Heart left ventricle (tissue), 13 donors: ENCODE measurements around the gene PDGFD.

Experiments
- POLR2A ChIP-seq, 2 donors: fragments of 450-650 bp; IDR thresholded peaks; one replicate each; pipeline ENCODE4 v1.6.1; 2017; ENCODE audit warnings: antibody characterized with exemption in 2 of 2, mild to moderate bottlenecking in 2 of 2, moderate library complexity in 2 of 2
- TF ChIP-seq, protein P1 (sequence below), 12 donors: fragments of 200-600 bp; sonication (generic) in 4 of 12; IDR thresholded peaks; one replicate each; pipeline versions ENCODE4 v1.5.0 to v1.8.0; 2018 to 2022; ENCODE audit warnings: antibody characterized with exemption in 12 of 12, mild to moderate bottlenecking in 5 of 12
- donor health status: ischemic (EF 13 %, LVEDD 7.1; RV severe dilation, severe dysfunction).
- donor health status: DM: no; HTN: yes; CAD: no.
- donor health status: DM: no; HTN: no; CAD: no.
- donor health status: ischemic (EF 25% LVEDD 6.9; RV normal size, moderate dysfunction).
- donor health status: ischemic (EF 25% LVEDD 5.7; RV mildly dilated, moderate dysfunction).
- donor health status: ischemic (EF 35%, LVEDD 5.7; RV mildly dilated, moderate dysfunction).
- donor health status: nonischemic (EF 11% LVEDD 7.7; RV severe dilation, severe dysfunction).
- donor health status: DM: yes; HTN: yes; CAD: no.
- donor health status: PGD.
- donor health status: ischemic (EF 29% LVEDD 5.4; RV normal size, mild dysfunction).
- donor health status: nonischemic (EF 23%, LVEDD 6.1; RV moderate dilation, normal function).

DNA sequence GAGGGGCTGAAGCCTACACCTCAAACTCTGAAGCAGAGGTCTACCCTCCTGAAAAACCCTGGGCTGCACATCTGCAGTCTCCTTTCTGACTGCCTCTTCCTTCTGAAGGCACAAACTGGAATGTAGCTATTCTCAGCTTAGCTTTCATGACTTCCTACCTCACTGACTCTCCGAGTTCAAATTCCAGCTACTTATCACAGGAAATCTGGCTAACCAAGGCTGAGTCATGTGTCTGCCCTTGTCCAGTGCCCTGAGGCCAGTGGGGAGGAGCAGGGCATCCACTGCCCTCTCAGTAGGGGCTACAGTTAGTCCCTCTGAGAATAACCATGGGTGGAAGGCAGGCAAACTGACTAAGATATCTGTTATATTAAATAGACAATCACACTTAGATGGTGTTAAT lies 29.2 kb downstream of the PDGFD start:
- TF ChIP-seq, protein P1, sequence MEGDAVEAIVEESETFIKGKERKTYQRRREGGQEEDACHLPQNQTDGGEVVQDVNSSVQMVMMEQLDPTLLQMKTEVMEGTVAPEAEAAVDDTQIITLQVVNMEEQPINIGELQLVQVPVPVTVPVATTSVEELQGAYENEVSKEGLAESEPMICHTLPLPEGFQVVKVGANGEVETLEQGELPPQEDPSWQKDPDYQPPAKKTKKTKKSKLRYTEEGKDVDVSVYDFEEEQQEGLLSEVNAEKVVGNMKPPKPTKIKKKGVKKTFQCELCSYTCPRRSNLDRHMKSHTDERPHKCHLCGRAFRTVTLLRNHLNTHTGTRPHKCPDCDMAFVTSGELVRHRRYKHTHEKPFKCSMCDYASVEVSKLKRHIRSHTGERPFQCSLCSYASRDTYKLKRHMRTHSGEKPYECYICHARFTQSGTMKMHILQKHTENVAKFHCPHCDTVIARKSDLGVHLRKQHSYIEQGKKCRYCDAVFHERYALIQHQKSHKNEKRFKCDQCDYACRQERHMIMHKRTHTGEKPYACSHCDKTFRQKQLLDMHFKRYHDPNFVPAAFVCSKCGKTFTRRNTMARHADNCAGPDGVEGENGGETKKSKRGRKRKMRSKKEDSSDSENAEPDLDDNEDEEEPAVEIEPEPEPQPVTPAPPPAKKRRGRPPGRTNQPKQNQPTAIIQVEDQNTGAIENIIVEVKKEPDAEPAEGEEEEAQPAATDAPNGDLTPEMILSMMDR (IDR thresholded peaks at IDR 0.05), result no peak
- TF ChIP-seq POLR2A (IDR thresholded peaks at IDR 0.05), result no peak
